ENCODE measurements around the gene UPF1.
A peak's percentile ranks its signal among the peaks of the same experiment; 100 is the strongest.
"Not testable (repeated sequence)": the region's sequence is repeated elsewhere in the genome, so short reads cannot be mapped to it uniquely, and the experiment has no call there.

Gene UPF1

GRCh38 chr19:18814063-18814462 lies 17.7 kb upstream of the UPF1 start:
- Histone ChIP-seq H3K36me3 (ENCODE audit: insufficient read depth, insufficient read length, low read length) (no peaks in the 10 kb centered on the region), H3K4me3 (ENCODE audit: insufficient read length, low read depth) (no peak overlapping the region)

GRCh38 chr19:18815673-18816072 lies 16.1 kb upstream of the UPF1 start:
- TF ChIP-seq YY1 (IDR thresholded peaks at IDR 0.05; ENCODE audit: insufficient read depth, insufficient read length), result no peak
- TF ChIP-seq SUZ12 (IDR thresholded peaks at IDR 0.05; ENCODE audit: extremely low read depth, insufficient read depth, insufficient read length), result no peak
- TF ChIP-seq ZNF274 (IDR thresholded peaks at IDR 0.05; ENCODE audit: low read depth, low read length), result no peak
- H3K4me1 ChIP-seq (ENCODE audit: insufficient read depth, insufficient read length), result no peaks in the 10 kb centered on the region

More at GRCh38 chr19:18814063-18814462, 17.7 kb upstream of the UPF1 start:
- DNase-seq (ENCODE audit: low read depth, low spot score), result no peak
- H3K4me1 ChIP-seq (ENCODE audit: insufficient read depth, insufficient read length), result no peaks in the 10 kb centered on the region
- no peaks in the 10 kb centered on the region for H3K9me3 ChIP-seq (ENCODE audit: insufficient read depth, low read length)
- TF ChIP-seq YY1 (IDR thresholded peaks at IDR 0.05; ENCODE audit: insufficient read depth, insufficient read length) (no peak), SUZ12 (IDR thresholded peaks at IDR 0.05; ENCODE audit: extremely low read depth, insufficient read depth, insufficient read length) (no peak), ZNF274 (IDR thresholded peaks at IDR 0.05; ENCODE audit: low read depth, low read length) (no peak)
- peaks cover 7% of the 10 kb centered on the region for H3K27me3 ChIP-seq (ENCODE audit: insufficient read depth, insufficient read length)
- H3K9ac ChIP-seq (ENCODE audit: insufficient read length, low read depth), result no peak overlapping the region

GRCh38 chr19:18816645-18817044 lies 15.1 kb upstream of the UPF1 start:
- not testable (repeated sequence) for H3K4me3 ChIP-seq (ENCODE audit: insufficient read length, low read depth)

More at GRCh38 chr19:18815673-18816072, 16.1 kb upstream of the UPF1 start:
- Histone ChIP-seq H3K36me3 (ENCODE audit: insufficient read depth, insufficient read length, low read length) (no peaks in the 10 kb centered on the region), H3K9ac (ENCODE audit: insufficient read length, low read depth) (no peak overlapping the region), H3K27me3 (ENCODE audit: insufficient read depth, insufficient read length) (peaks cover 7% of the 10 kb centered on the region), H3K4me3 (ENCODE audit: insufficient read length, low read depth) (no peak overlapping the region), H3K9me3 (ENCODE audit: insufficient read depth, low read length) (no peaks in the 10 kb centered on the region)
- DNase-seq (ENCODE audit: low read depth, low spot score), result no peak

GRCh38 chr19:18817574-18817973 lies 14.2 kb upstream of the UPF1 start:
- no peaks in the 10 kb centered on the region for H3K4me1 ChIP-seq (ENCODE audit: insufficient read depth, insufficient read length)
- TF ChIP-seq SUZ12 (IDR thresholded peaks at IDR 0.05; ENCODE audit: extremely low read depth, insufficient read depth, insufficient read length), result no peak
- no peak for TF ChIP-seq ZNF274 (IDR thresholded peaks at IDR 0.05; ENCODE audit: low read depth, low read length)
- no peak for TF ChIP-seq YY1 (IDR thresholded peaks at IDR 0.05; ENCODE audit: insufficient read depth, insufficient read length)

More at GRCh38 chr19:18816645-18817044, 15.1 kb upstream of the UPF1 start:
- not testable (repeated sequence) for H3K9ac ChIP-seq (ENCODE audit: insufficient read length, low read depth); H3K9me3 ChIP-seq (ENCODE audit: insufficient read depth, low read length); H3K27me3 ChIP-seq (ENCODE audit: insufficient read depth, insufficient read length); DNase-seq (ENCODE audit: low read depth, low spot score); H3K36me3 ChIP-seq (ENCODE audit: insufficient read depth, insufficient read length, low read length); H3K4me1 ChIP-seq (ENCODE audit: insufficient read depth, insufficient read length)

GRCh38 chr19:18828786-18829185 lies 3.0 kb upstream of the UPF1 start:
- Histone ChIP-seq H3K4me3 (ENCODE audit: insufficient read length, low read depth) (no peak overlapping the region), H3K9ac (ENCODE audit: insufficient read length, low read depth) (no peak overlapping the region), H3K4me1 (ENCODE audit: insufficient read depth, insufficient read length) (no peaks in the 10 kb centered on the region), H3K36me3 (ENCODE audit: insufficient read depth, insufficient read length, low read length) (peaks cover 12% of the 10 kb centered on the region), H3K27me3 (ENCODE audit: insufficient read depth, insufficient read length) (peaks cover 16% of the 10 kb centered on the region), H3K9me3 (ENCODE audit: insufficient read depth, low read length) (peaks cover 10% of the 10 kb centered on the region; the same call in 1 of the 2 replicates)
- TF ChIP-seq SUZ12 (IDR thresholded peaks at IDR 0.05; ENCODE audit: extremely low read depth, insufficient read depth, insufficient read length) (no peak), ZNF274 (IDR thresholded peaks at IDR 0.05; ENCODE audit: low read depth, low read length) (no peak), YY1 (IDR thresholded peaks at IDR 0.05; ENCODE audit: insufficient read depth, insufficient read length) (no peak)
- no peak for DNase-seq (ENCODE audit: low read depth, low spot score)

More at GRCh38 chr19:18817574-18817973, 14.2 kb upstream of the UPF1 start:
- no peak for DNase-seq (ENCODE audit: low read depth, low spot score)
- Histone ChIP-seq H3K4me3 (ENCODE audit: insufficient read length, low read depth) (no peak overlapping the region), H3K9ac (ENCODE audit: insufficient read length, low read depth) (no peak overlapping the region), H3K9me3 (ENCODE audit: insufficient read depth, low read length) (no peaks in the 10 kb centered on the region), H3K36me3 (ENCODE audit: insufficient read depth, insufficient read length, low read length) (no peaks in the 10 kb centered on the region), H3K27me3 (ENCODE audit: insufficient read depth, insufficient read length) (no peaks in the 10 kb centered on the region)

GRCh38 chr19:18830488-18830887 lies 1.3 kb upstream of the UPF1 start:
- H3K9me3 ChIP-seq (ENCODE audit: insufficient read depth, low read length), result peaks cover 10% of the 10 kb centered on the region; the same call in 1 of the 2 replicates
- TF ChIP-seq YY1 (IDR thresholded peaks at IDR 0.05; ENCODE audit: insufficient read depth, insufficient read length) (no peak), ZNF274 (IDR thresholded peaks at IDR 0.05; ENCODE audit: low read depth, low read length) (no peak), SUZ12 (IDR thresholded peaks at IDR 0.05; ENCODE audit: extremely low read depth, insufficient read depth, insufficient read length) (no peak)
- no peak for DNase-seq (ENCODE audit: low read depth, low spot score)
- no peak overlapping the region for H3K4me3 ChIP-seq (ENCODE audit: insufficient read length, low read depth)
- H3K4me1 ChIP-seq (ENCODE audit: insufficient read depth, insufficient read length), result no peaks in the 10 kb centered on the region
- H3K27me3 ChIP-seq (ENCODE audit: insufficient read depth, insufficient read length), result peaks cover 16% of the 10 kb centered on the region
- peak overlapping the region; percentile 10 for H3K9ac ChIP-seq (ENCODE audit: insufficient read length, low read depth)
- H3K36me3 ChIP-seq (ENCODE audit: insufficient read depth, insufficient read length, low read length), result peaks cover 28% of the 10 kb centered on the region

GRCh38 chr19:18832306-18833140 lies 764 bp downstream of the UPF1 start:
- H3K4me3 ChIP-seq (ENCODE audit: insufficient read length, low read depth), result peak overlapping the region; percentile 90
- H3K9ac ChIP-seq (ENCODE audit: insufficient read length, low read depth), result peak overlapping the region; percentile 95
- no peaks in the 10 kb centered on the region for H3K4me1 ChIP-seq (ENCODE audit: insufficient read depth, insufficient read length)
- H3K36me3 ChIP-seq (ENCODE audit: insufficient read depth, insufficient read length, low read length), result peaks cover 46% of the 10 kb centered on the region
- H3K9me3 ChIP-seq (ENCODE audit: insufficient read depth, low read length), result 0 out of 2 replicates have a peak, but pooled peaks cover 2% of the 10 kb centered on the region
- TF ChIP-seq SUZ12 (IDR thresholded peaks at IDR 0.05; ENCODE audit: extremely low read depth, insufficient read depth, insufficient read length) (no peak), YY1 (IDR thresholded peaks at IDR 0.05; ENCODE audit: insufficient read depth, insufficient read length) (no peak), ZNF274 (IDR thresholded peaks at IDR 0.05; ENCODE audit: low read depth, low read length) (no peak)
- no peak for DNase-seq (ENCODE audit: low read depth, low spot score)
- H3K27me3 ChIP-seq (ENCODE audit: insufficient read depth, insufficient read length), result peaks cover 14% of the 10 kb centered on the region

All from NT2/D1 (cell line).